Left forelimb (tissue), 1 donor: ENCODE results near the gene SPANXN4.

Experiments used
- DNase-seq: peaks from one replicate; pipeline ENCODE4 v3.0.0-alpha.2; 2018; ENCODE audit warnings: low spot score

Gene SPANXN4, protein sequence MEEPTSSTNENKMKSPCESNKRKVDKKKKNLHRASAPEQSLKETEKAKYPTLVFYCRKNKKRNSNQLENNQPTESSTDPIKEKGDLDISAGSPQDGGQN

DNA sequence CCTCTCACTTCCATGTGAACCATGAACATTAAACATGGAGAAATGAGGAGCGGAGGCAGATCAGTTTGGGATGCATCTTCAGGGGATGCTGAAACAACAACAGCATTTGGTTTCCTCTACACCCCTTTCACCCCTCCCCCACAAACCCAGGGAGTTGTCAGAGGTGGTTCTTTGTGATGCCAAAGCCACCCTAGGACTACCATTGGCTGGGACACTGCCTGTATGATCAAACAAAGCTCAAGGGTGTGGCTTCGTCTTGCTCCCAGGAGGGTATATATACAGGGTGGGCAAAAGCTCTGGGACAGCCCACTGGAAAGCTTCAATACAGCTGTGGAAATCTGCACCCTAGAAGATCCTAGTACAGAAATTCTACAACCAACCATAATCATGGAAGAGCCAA, at the start of gene SPANXN4:
Gene SPANXN4, plus strand, starts transcription at position 301 of the 400 bp plus-strand sequence. Its CDS starts 87 bp downstream, at position 388.
- no peak for DNase-seq

DNA sequence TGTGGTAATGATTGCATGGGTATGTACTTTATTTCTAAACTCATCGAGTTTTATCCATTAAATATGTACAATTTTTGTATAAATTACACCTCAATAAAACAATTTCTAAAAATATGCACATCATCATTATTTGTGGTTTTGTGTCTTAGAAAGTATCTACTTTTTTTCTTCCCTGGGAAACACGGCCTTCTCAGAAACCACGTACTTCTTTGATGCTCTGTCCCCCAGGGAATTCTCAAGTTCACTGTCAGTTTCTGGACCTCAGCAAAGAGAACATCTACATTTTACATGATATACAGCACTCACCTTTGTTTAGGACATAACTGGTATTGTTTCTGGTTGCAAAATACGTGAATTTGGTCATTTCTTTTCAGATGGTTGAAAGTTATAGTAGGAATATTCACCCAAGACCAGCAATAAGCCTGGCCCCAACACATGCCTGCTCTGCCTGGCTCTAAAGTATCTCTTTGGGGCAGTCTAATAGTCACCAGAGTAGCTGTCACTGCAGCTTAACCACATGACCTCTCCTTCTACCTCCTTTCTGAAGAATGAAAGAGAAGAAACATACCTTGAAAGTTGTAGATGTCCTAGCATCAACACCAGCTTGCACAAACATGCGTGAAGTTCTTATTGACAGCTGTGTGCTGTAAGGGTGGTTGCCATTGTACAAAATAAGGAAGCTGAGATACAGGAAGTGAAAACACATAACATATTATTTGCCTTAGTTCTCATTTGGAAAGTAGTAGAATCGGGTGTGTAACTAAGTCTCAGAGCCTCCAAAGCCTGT, 48.4 kb upstream of the SPANXN4 start:
- DNase-seq = no peak

DNA sequence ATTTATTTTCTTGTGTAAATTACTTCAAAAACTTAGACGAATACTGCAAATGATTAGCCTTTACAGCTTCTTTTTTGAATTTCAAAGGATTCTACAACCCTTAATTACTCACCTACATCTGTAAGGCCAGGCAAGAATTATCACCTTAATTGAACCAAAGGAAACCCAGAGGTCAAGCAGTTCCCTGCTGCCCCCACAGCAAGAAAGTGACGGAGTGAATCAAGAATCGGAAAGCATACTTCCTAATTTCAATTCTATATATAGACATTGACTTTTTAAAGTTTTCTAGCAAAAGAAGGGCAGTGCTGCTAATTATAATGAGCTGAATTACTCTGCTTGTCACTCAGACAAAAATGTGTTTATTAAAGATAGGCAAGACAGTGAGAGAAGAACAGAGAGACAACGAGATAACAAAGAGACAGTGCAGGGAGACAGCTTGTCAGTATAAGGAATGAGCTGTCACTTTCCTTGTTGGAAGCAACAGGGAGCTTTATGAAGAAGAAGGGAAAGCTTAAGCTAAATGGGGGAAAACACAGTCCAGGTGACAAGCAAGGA, 47.5 kb upstream of the SPANXN4 start:
- DNase-seq = no peak

DNA sequence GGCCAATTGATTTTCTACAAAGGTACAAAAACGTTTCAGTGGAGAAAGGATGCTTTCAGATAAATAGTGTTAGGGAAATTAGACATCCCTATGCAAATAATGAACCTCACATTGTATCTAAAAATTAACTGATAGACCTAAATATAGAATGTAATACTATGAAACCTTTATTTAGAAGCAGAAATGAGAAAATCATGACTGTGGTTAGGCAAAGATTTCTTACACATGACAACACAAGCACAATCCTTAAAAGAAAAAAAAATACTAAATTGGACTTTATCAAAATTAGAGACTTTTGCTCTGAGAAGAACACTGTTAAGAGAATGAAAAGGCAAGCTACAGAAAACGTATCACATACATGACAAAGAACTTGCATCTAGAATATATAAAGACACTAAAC, 43.0 kb upstream of the SPANXN4 start:
- DNase-seq = no peak

DNA sequence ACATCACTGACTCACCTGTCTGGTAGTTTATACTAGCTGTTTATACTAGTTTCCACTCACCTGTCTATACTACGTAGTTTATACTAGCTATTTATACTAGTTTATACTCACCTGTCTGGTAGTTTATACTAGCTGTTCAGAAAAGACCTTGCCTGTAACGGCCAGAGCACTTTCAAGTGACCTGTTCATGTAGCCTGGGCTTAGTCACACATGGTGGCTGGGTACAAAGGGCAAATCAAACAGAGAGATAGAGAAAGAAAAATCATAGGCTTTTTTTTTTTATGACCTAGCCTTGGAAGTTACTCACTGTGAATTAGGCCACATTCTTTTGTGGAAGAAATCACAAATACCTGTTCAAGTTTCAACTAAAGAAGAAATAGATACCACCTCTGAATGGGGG, 30.7 kb upstream of the SPANXN4 start:
- no peak for DNase-seq

DNA sequence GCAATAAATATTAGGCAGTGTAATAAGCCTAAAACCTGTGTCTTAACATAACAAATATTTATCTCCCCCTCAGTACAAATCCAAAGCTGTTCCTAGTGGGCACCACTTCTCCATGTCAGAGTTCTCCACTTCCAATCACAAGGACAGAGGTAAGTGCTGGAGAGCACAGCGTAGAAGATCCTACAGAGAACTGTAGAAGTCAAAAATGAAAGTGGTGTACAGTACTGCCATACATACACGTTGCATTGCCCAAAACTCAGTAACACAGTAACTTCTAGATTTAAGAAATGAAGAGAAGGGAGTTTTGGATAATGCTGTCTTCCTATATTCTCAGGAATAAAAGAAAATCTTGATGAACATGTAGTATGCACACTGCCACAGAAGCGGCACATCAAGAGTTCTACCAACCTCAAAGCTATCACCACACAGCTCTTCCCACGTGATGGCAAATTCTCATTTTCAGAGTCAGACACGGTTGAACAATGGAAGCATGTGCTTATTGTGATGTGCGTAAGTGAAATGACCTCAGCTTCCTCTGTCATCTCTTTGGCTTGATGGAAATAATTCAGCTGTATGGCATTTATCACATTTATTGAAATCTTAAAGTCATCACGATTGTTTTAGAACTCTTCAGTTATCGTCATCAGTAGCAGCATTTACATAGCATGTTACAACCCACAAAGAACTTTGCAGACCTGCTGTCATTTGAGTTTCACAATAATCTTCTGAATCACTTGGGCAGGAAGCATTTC, 27.1 kb upstream of the SPANXN4 start:
- no peak for DNase-seq

DNA sequence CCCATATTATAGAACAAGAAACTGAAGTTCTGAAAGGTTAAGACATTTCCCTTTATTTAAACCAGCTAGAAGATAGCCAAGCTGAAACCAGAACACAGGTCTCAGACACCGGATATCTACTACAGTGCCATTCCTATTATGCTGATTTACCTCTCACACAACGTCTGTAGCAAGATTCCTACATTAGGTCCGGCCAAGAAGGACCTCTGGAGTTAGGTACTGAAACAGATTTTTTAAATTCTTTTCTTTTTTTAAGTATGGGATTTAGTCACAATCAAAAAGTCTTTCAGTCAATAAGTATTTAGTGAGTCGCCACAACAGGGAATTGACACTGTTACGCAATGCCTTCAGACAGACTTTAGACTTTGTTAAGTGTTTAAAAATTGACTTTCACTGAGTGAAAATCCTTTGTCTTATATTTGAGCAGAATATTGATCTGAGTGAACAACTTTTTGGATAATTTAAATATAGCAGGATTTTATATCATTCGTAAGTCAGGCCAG, 26.5 kb upstream of the SPANXN4 start:
- DNase-seq = no peak

DNA sequence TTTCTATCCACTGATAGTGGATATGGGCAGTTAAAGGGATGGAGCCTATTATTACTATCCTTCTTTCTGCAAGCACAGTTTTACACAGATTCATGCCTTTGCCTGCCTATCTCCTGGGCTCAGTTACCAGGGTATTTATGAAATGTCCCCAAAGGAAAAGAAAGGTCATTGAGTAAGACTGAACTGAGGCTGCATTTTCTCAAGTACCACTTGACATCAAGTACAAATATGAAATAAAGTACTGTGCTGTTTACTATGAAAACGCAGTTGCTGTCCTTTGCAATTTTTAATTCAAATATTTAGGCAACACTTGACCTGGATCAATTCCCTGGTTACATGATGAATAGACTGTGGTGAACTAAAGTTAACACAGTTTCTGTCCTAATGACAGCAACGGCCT, 23.5 kb upstream of the SPANXN4 start:
- no peak for DNase-seq

DNA sequence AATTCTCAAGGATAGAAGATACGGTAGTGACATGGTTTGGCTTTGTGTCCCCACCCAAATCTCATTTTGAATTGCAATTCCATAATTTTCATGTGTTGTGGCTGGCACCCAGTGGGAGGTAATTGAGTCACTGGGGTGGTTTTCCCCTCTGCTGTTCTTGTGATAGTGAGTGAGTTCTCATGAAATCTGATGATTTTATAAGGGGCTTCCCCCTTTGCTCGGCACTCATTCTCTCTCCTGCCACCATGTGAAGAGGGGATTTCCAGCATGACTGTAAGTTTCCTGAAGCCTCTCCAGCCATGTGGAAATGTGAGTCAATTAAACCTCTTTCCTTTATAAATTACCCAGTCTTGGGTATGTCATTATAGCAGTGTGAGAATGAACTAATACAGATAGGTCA, 8.5 kb upstream of the SPANXN4 start:
- DNase-seq = no peak

DNA sequence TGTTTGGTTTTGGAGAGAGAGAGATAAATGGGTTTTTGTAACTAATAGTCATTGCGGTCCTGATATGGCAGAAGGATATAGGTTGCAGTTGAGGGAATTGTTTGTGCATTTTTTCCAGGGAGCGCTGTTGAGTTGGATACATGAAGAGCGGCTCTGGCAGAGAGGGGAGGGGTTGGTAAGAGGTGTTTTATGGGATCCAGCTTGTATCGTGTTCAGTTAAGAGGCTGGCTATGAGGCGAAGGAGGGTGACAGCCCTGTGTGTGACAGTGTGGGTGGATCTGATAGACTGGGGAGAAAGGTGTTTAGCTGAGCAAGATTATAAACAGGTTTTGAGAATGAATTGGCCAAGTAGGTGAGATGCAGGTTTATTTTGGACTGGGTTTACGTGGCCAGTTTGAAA, 1.5 kb downstream of the SPANXN4 start:
- no peak for DNase-seq

DNA sequence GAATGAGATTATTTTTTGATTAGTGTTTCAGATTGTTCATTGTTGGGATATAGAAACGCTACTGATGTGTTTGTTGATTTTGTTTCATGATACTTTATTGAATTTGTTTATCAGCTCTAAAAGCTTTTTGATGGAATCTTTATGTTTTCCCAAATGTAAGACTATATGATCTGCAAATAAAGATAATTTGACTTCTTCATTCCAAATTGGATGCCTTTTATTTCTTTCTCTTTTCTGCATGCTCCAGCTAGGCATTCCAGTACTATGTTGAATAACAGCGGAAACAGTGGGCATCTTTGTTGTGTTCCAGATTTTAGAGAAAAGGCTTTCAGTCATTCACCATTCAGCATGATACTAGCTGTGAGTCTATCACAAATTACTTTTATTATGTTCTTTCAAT, 21.8 kb downstream of the SPANXN4 start:
- DNase-seq = no peak

DNA sequence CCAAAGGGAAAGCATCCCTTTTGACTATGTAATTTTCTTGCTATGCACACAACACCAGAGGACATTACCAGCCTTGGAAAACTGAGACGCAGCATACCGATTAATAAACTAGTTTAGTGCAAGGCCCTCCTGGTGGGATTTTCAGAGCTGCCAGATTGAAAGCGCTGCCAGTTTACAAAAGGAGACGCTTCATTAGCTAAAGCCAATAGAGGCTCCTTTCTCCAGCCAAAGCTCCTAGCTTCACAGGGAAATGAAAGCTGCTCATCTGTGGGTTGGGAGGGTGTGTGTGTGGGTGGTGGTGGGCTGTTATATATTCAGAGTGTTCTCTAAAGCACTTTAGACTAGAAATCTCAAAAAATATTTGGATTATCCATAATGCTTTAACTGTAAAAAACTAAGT, 32.4 kb downstream of the SPANXN4 start:
- DNase-seq = no peak

DNA sequence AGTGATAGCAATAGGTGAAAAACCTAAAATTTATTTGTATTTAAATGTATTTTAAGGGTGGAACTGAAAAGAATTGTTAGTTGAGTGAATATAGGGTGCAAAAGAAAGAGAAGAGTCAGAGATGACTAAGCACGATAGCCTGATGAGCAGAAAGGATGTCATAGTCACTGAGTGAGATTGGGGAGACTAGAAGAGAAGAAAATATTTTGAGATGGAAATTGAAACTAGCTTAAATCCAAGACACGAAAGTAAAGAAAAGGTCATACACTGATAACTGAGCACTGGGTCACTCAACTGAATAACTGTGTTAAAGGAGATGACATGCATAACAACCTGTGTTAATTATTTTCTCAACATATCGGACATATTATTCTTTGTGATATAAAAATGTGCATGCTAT, 55.5 kb downstream of the SPANXN4 start:
- no peak for DNase-seq

DNA sequence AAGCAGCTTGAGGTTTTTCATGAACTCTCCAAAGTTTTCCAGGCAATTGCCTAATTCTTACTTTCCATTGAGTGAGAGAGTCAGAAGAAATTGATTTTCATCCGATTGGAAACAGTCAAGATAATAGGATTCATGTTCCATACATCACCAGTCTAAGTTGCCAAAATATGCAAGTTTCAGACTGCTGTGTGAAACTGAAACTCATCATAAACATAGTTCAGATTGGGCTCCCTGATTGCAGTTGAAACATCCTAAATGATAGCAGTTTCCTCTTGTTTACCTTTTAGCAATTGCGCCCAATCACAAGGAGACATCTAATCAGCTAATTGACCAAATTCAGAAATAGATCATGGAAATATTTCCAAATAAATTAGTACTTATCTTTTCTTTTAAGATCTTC, 56.8 kb downstream of the SPANXN4 start:
- DNase-seq = no peak
